ENCODE measurements around the gene SLC7A6OS.
A peak's percentile ranks its signal among the peaks of the same experiment; 100 is the strongest.
"Not testable (repeated sequence)": the region's sequence is repeated elsewhere in the genome, so short reads cannot be mapped to it uniquely, and the experiment has no call there.

Gene SLC7A6OS

DNA sequence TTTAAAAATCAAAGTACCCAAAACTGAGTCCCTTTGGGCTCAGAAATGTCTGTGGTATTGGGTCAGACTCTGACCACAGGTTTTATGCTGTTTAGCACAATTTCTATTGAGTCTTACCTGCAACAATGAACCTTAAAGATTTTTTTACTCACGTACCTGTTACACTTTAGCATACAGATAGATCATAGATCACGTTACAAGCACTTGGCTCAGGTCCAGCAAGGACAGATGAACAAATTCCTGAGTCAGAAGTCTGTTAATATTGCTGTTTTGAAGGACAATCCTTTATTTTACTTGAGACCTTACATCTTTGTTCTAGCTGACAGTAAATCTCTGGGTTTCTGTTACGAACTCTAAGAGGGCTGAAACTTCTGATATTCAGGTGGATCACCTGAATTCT, 12.8 kb downstream of the SLC7A6OS start:
- no peak for DNase-seq

- DNase-seq: no peak
Measured at GRCh38 chr16:68296693-68297092, 14.1 kb downstream of the SLC7A6OS start.

DNA sequence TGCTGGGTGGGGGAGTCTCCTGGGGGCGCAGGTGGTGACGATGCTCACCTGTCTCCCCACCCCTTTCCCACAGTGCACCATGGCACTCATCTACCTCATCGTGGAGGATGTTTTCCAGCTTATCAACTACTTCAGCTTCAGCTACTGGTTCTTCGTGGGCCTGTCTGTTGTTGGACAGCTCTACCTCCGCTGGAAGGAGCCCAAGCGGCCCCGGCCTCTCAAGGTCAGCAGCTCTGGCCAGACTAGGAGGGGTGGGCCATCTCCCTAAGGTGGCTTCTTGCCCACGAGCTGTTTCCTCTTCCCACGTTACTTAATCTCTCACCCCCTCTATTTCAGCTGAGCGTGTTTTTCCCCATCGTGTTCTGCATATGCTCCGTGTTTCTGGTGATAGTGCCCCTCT, 14.5 kb downstream of the SLC7A6OS start:
- no peak for DNase-seq

GRCh38 chr16:68292425-68292824, 18.3 kb downstream of the SLC7A6OS start:
- no peak for DNase-seq

GRCh38 chr16:68291227-68291626, 19.5 kb downstream of the SLC7A6OS start:
- no peak for DNase-seq

- DNase-seq: no peak
Measured at GRCh38 chr16:68290450-68290849, 20.3 kb downstream of the SLC7A6OS start.

DNA sequence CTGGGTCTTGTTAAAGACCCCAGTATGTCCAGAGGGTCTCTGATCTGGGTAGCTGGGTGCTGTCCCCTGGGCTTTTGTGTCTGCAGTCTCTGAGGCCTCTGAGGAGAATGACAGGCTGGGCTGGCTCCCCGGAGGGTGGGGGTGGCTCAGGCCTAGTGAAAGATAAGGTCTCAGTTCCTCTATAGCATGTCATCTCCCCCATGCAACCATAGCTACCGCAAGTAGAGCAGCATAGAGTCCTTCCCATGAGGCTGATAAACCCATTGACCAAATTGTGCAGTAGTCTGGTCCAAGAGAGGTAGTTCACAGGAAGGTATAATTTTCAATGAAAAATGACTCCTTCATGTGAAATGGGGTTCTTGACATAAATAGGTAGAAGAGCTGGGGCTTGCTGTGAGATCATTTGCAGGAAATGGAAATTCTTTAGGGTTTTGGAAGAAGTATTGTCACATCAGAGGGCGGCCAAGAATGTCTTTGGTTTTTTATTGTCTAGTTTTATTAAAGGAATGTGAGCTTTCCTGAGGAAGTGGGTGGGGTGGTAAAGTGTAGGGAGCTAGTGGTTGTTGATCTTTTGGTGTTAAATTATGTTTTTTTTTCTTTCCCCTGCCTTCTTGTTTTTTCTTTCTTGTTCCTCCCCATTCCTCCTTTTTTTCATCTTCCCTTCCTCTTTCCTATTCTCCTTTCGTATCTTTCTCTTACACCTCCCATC, 21.0 kb downstream of the SLC7A6OS start:
- DNase-seq: no peak

GRCh38 chr16:68289202-68289601, 21.5 kb downstream of the SLC7A6OS start:
- DNase-seq: no peak

- not testable (repeated sequence) for DNase-seq
Measured at GRCh38 chr16:68288796-68289195, 21.9 kb downstream of the SLC7A6OS start.

GRCh38 chr16:68288252-68288650, 22.5 kb downstream of the SLC7A6OS start:
- DNase-seq: no peak

- peak; percentile 65 for DNase-seq
Measured at GRCh38 chr16:68287276-68288251, 23.2 kb downstream of the SLC7A6OS start.

DNA sequence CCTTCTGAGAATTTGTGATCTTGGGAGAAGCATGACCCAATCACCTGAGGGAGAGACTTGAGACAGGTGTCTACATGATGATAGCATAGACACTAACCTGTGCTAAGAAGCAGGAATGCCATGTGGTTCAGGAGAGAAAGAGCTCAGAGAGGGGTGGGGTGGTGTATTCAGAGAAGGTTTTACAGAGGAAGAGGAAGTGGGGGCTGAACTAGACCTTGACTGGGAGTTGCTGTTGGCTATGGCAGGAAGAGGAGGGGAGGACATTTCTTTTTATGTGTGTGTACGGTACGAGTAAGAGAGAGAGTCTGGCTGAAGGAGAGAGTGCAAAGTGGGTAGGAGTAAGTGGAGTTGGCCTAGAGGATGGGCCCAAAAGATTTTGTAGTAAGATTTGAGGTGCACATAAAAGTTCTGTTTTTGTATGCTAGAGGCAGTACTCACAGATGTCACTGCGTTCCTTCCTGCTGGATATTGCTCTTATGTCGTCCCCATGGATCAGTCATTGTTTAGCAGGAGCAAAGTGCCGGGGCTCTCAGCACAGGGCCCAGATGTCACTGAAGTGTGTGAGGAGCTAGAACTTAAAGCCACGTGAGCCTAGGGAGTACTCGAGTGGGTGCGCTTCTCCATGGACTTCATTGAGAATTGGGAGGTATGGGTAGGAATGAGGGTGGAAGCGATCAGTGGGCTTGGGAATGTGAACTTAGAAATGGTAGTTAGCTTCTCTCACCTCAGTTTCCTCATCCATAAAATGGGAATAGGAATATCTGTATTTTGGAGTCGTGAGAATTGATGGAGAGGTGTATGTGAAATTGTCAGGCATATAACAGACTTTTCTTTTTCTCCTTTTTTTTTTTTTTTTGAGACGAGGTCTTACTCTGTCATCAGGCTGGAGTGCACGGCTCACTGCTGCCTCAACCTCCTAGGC, 24.3 kb downstream of the SLC7A6OS start:
- DNase-seq: no peak

DNA sequence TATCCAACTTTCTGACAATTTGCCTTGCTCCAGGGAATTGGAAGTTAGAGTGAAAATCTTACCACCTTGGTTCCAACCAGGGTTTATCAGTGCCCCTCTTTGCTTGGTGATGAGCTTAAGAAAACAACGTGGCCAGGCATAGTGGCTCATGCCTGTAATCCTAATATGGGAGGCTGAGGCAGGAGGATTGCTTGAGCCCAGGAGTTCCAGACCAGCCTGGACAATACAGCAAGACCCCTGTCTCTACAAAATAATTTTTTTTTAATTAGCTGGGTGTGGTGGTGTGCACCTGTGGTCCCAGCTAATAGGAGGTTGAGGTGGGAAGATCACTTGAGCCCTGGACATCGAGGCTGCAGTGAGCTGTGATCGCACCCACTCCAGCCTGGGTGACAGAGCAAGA, 25.1 kb downstream of the SLC7A6OS start:
- no peak for DNase-seq

GRCh38 chr16:68284847-68285246, 25.9 kb downstream of the SLC7A6OS start:
- DNase-seq: no peak

GRCh38 chr16:68283801-68284598, 26.7 kb downstream of the SLC7A6OS start:
- DNase-seq: no peak

GRCh38 chr16:68283346-68283745, 27.4 kb downstream of the SLC7A6OS start:
- no peak for DNase-seq

- DNase-seq: no peak
Measured at GRCh38 chr16:68282064-68282452, 28.7 kb downstream of the SLC7A6OS start.

DNA sequence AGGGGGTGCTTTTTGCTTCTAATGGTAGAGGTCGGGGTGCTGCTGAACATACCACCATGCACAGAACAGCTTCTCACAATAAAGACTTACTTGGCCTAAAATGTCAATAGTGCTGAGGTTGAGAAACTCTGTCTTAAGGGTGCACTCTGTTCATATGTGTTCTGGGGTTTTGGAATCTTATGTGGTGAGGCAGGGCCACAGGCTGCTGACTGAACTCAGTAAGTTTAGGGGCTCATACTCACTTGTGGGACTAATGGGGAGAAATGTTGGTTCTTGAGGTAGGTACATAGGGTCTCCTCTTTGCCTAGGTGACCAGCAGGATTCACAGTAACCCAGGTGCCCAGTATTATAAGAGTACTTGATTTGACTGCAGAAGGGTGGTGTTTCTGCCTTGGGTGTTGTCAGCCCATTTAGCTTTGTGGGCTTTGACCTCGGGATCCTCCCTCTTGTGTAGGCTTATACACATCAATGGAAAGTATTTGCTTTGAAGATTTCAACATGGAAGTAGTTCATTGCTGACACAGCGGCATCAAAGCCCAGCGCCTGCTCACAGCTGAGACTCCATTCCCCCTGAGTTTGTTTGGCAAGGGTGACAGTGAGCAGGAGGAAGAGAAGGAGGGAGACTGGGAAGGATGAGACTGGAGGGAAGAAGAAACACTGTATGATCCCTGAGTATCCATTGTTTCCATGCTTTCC, 29.2 kb downstream of the SLC7A6OS start:
- DNase-seq: no peak

- DNase-seq: no peak
Measured at GRCh38 chr16:68279726-68280558, 30.8 kb downstream of the SLC7A6OS start.

DNA sequence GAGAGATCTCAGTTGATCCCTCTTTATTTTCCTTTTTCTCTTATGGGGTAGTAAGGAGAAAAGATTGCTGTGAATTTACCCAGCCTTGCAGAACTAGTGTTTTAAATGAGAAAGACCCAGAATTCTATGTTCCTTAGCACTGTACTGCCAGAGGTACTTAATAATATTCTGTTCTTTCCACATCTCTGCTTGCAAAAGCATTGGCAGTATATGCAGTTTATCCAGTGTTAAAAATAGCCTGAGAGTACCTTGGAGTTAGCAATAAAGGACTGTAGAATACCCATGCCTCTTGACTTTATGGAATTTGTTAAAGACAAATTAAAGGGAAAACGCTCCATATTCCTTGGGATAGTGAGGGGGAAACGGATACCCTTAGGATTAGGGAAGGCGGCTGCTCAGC, 34.5 kb downstream of the SLC7A6OS start:
- no peak for DNase-seq
